ENCODE results near the gene TLE5. TPM values are rescaled to one million over a fixed set of nuclear protein-coding genes. Genes with fewer than 3 reads are reported as not detected.

The TLE5 gene
- total and polyA plus RNA-seq, 9 of the 15 experiments (the other 6 are each of a cell fraction or from before 2014, with no cell fraction given): 2.0 to 347 (median 235) TPM

- TF ChIP-seq, protein P1, sequence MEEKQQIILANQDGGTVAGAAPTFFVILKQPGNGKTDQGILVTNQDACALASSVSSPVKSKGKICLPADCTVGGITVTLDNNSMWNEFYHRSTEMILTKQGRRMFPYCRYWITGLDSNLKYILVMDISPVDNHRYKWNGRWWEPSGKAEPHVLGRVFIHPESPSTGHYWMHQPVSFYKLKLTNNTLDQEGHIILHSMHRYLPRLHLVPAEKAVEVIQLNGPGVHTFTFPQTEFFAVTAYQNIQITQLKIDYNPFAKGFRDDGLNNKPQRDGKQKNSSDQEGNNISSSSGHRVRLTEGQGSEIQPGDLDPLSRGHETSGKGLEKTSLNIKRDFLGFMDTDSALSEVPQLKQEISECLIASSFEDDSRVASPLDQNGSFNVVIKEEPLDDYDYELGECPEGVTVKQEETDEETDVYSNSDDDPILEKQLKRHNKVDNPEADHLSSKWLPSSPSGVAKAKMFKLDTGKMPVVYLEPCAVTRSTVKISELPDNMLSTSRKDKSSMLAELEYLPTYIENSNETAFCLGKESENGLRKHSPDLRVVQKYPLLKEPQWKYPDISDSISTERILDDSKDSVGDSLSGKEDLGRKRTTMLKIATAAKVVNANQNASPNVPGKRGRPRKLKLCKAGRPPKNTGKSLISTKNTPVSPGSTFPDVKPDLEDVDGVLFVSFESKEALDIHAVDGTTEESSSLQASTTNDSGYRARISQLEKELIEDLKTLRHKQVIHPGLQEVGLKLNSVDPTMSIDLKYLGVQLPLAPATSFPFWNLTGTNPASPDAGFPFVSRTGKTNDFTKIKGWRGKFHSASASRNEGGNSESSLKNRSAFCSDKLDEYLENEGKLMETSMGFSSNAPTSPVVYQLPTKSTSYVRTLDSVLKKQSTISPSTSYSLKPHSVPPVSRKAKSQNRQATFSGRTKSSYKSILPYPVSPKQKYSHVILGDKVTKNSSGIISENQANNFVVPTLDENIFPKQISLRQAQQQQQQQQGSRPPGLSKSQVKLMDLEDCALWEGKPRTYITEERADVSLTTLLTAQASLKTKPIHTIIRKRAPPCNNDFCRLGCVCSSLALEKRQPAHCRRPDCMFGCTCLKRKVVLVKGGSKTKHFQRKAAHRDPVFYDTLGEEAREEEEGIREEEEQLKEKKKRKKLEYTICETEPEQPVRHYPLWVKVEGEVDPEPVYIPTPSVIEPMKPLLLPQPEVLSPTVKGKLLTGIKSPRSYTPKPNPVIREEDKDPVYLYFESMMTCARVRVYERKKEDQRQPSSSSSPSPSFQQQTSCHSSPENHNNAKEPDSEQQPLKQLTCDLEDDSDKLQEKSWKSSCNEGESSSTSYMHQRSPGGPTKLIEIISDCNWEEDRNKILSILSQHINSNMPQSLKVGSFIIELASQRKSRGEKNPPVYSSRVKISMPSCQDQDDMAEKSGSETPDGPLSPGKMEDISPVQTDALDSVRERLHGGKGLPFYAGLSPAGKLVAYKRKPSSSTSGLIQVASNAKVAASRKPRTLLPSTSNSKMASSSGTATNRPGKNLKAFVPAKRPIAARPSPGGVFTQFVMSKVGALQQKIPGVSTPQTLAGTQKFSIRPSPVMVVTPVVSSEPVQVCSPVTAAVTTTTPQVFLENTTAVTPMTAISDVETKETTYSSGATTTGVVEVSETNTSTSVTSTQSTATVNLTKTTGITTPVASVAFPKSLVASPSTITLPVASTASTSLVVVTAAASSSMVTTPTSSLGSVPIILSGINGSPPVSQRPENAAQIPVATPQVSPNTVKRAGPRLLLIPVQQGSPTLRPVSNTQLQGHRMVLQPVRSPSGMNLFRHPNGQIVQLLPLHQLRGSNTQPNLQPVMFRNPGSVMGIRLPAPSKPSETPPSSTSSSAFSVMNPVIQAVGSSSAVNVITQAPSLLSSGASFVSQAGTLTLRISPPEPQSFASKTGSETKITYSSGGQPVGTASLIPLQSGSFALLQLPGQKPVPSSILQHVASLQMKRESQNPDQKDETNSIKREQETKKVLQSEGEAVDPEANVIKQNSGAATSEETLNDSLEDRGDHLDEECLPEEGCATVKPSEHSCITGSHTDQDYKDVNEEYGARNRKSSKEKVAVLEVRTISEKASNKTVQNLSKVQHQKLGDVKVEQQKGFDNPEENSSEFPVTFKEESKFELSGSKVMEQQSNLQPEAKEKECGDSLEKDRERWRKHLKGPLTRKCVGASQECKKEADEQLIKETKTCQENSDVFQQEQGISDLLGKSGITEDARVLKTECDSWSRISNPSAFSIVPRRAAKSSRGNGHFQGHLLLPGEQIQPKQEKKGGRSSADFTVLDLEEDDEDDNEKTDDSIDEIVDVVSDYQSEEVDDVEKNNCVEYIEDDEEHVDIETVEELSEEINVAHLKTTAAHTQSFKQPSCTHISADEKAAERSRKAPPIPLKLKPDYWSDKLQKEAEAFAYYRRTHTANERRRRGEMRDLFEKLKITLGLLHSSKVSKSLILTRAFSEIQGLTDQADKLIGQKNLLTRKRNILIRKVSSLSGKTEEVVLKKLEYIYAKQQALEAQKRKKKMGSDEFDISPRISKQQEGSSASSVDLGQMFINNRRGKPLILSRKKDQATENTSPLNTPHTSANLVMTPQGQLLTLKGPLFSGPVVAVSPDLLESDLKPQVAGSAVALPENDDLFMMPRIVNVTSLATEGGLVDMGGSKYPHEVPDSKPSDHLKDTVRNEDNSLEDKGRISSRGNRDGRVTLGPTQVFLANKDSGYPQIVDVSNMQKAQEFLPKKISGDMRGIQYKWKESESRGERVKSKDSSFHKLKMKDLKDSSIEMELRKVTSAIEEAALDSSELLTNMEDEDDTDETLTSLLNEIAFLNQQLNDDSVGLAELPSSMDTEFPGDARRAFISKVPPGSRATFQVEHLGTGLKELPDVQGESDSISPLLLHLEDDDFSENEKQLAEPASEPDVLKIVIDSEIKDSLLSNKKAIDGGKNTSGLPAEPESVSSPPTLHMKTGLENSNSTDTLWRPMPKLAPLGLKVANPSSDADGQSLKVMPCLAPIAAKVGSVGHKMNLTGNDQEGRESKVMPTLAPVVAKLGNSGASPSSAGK (IDR thresholded peaks at IDR 0.05): peak; percentile 51; the same call in 1 of the 2 replicates
- 0 out of 2 replicates have a peak, but pooled peaks have one; percentile 16 for TF ChIP-seq ZBTB33 (CRISPR knock-in tag; IDR thresholded peaks at IDR 0.05)
- TF ChIP-seq ZBTB7A (IDR thresholded peaks at IDR 0.05; ENCODE audit: borderline replicate concordance, control insufficient read depth, low read depth, low read length): peak; percentile 15; the same call in 1 of the 2 replicates
- no peak for TF ChIP-seq ZNF140 (CRISPR knock-in tag; IDR thresholded peaks at IDR 0.05)
- TF ChIP-seq POLR3A (IDR thresholded peaks at IDR 0.05; ENCODE audit: borderline replicate concordance, extremely low read depth, insufficient read depth, insufficient read length): no peak
- TF ChIP-seq NCOA4 (IDR thresholded peaks at IDR 0.05; ENCODE audit: partially characterized antibody): no peak
- no peak for TF ChIP-seq ELF2 (CRISPR knock-in tag; IDR thresholded peaks at IDR 0.05)
- TF ChIP-seq ZNF551 (CRISPR knock-in tag; IDR thresholded peaks at IDR 0.05): no peak
Measured at GRCh38 chr19:3065675-3066357, 3.5 kb upstream of the TLE5 start (continued).

Measured in K562 (cell line).